Activated B cell treated with CpG ODN at 0.5 μM for 24 hours (primary cell): ENCODE measurements around the gene MAP1LC3B. TPM values are rescaled to one million over a fixed set of nuclear protein-coding genes. Genes with fewer than 3 reads are reported as not detected.

Experiments used
- ATAC-seq: fragments of 200-7000 bp; cut with Tn5 transposase; one replicate; pipeline ENCODE4 v1.10.0; 2021; ENCODE audit warnings: low read depth, mild to moderate bottlenecking, moderate library complexity
- CTCF ChIA-PET: fragments of 350-600 bp; sonication (Branson Sonifier 250); formaldehyde crosslinking; loops from one replicate; lab custom pipeline; 2021; ENCODE audit warnings: antibody characterized with exemption; lab: Charles Lee
- POLR2A ChIA-PET: fragments of 350-600 bp; sonication (Branson Sonifier 250); formaldehyde crosslinking; loops from one replicate; lab custom pipeline; 2021; ENCODE audit warnings: antibody characterized with exemption; lab: Charles Lee
- DNase-seq: peaks from one replicate; pipeline ENCODE4 v3.0.0; 2022
- H3K27ac Mint-ChIP-seq: one replicate; pipeline ENCODE4 v1.8.0; 2020; ENCODE audit warnings: mixed read lengths
- H3K27me3 Mint-ChIP-seq: one replicate; pipeline ENCODE4 v1.8.0; 2021; ENCODE audit warnings: mixed read lengths
- H3K36me3 Mint-ChIP-seq: one replicate; pipeline ENCODE4 v1.8.0; 2021; ENCODE audit warnings: low read depth, mixed read lengths
- H3K4me1 Mint-ChIP-seq: one replicate; pipeline ENCODE4 v1.8.0; 2021; ENCODE audit warnings: mixed read lengths
- H3K4me3 Mint-ChIP-seq: one replicate; pipeline ENCODE4 v1.8.0; 2020; ENCODE audit warnings: mild to moderate bottlenecking, mixed read lengths
- H3K9me3 Mint-ChIP-seq: one replicate; pipeline ENCODE4 v1.8.0; 2020; ENCODE audit warnings: mixed read lengths
- CTCF ChIP-seq: fragments of 200-600 bp; IDR thresholded peaks from one replicate; pipeline ENCODE4 v1.8.0; 2022; ENCODE audit warnings: antibody characterized with exemption, mild to moderate bottlenecking
- intact Hi-C: fragments of 100-400 bp; cut with micrococcal nuclease; formaldehyde crosslinking; loops from one replicate; pipeline ENCODE4 v1.15.1; 2024
- total RNA-seq: library from RNA; stranded (reverse); gene quantifications from 2 replicates; pipeline ENCODE4 v1.2.3, GENCODE V29; 2022

MAP1LC3B gene
- total RNA-seq, 1 donor from 2014 or later = 52.9 TPM

GRCh38 chr16:87447323-87447722 lies 55.2 kb downstream of the MAP1LC3B start:
- POLR2A ChIA-PET = no interaction called here
- intact Hi-C loops = no loop called here
- H3K9me3 Mint-ChIP-seq = no peaks in the 10 kb centered on the region
- no peak overlapping the region for H3K4me3 Mint-ChIP-seq
- DNase-seq (no peak), ATAC-seq (no peak)
- TF ChIP-seq CTCF = no peak
- no peaks in the 10 kb centered on the region for H3K27me3 Mint-ChIP-seq
- CTCF ChIA-PET = interaction anchor here (0.6 kb wide), 1 partner anchor 51 kb away, joined by 3 read pairs; no protein-coding TSS in a partner anchor
- no peaks in the 10 kb centered on the region for H3K4me1 Mint-ChIP-seq
- peaks cover 4% of the 10 kb centered on the region for H3K36me3 Mint-ChIP-seq
- no peak overlapping the region for H3K27ac Mint-ChIP-seq

- TF ChIP-seq CTCF = no peak
- Mint-ChIP-seq H3K4me3 (no peak overlapping the region), H3K36me3 (peaks cover 4% of the 10 kb centered on the region), H3K27ac (no peak overlapping the region), H3K4me1 (no peaks in the 10 kb centered on the region), H3K9me3 (no peaks in the 10 kb centered on the region), H3K27me3 (no peaks in the 10 kb centered on the region)
- intact Hi-C loops = no loop called here
- ATAC-seq = no peak
- DNase-seq = no peak
- ChIA-PET CTCF (interaction anchor here (1.0 kb wide), 1 partner anchor 12 kb away, joined by 3 read pairs; no protein-coding TSS in a partner anchor), POLR2A (interaction anchor here (0.6 kb wide), 1 partner anchor 67 kb away, joined by 3 read pairs; no protein-coding TSS in a partner anchor)
Observed at GRCh38 chr16:87448866-87449265, 56.7 kb downstream of the MAP1LC3B start.

GRCh38 chr16:87451563-87452210 lies 59.6 kb downstream of the MAP1LC3B start:
- no peak for DNase-seq
- H3K27me3 Mint-ChIP-seq = no peaks in the 10 kb centered on the region
- CTCF ChIA-PET = no interaction called here
- no peak for ATAC-seq
- H3K4me1 Mint-ChIP-seq = no peaks in the 10 kb centered on the region
- no peaks in the 10 kb centered on the region for H3K9me3 Mint-ChIP-seq
- TF ChIP-seq CTCF = no peak
- intact Hi-C loops = no loop called here
- no peak overlapping the region for H3K27ac Mint-ChIP-seq
- no peaks in the 10 kb centered on the region for H3K36me3 Mint-ChIP-seq
- no peak overlapping the region for H3K4me3 Mint-ChIP-seq
- POLR2A ChIA-PET = no interaction called here

GRCh38 chr16:87453326-87453725 lies 61.2 kb downstream of the MAP1LC3B start:
- ATAC-seq (no peak), DNase-seq (no peak)
- H3K4me1 Mint-ChIP-seq = no peaks in the 10 kb centered on the region
- H3K27ac Mint-ChIP-seq = no peak overlapping the region
- ChIA-PET CTCF (no interaction called here), POLR2A (no interaction called here)
- H3K4me3 Mint-ChIP-seq = no peak overlapping the region
- intact Hi-C loops = no loop called here
- no peaks in the 10 kb centered on the region for H3K36me3 Mint-ChIP-seq
- H3K27me3 Mint-ChIP-seq = no peaks in the 10 kb centered on the region
- H3K9me3 Mint-ChIP-seq = no peaks in the 10 kb centered on the region
- no peak for TF ChIP-seq CTCF

Other genes starting within 250 kb of the MAP1LC3B start
- gene C16orf95, start 74.9 kb upstream of the MAP1LC3B start, total RNA-seq = 1.7 and 2.1 TPM in 2 replicates
- gene FBXO31, start 8.6 kb upstream of the MAP1LC3B start, total RNA-seq = 26.0 and 27.1 TPM in 2 replicates
- gene ZCCHC14, start 100.7 kb downstream of the MAP1LC3B start, total RNA-seq = 3.4 and 3.8 TPM in 2 replicates
- gene JPH3, start 210.2 kb downstream of the MAP1LC3B start, total RNA-seq = not detected in 2 replicates